Activated CD8-positive, alpha-beta memory T cell treated with anti-CD3 and anti-CD28 coated beads, Interleukin-2, amount 50 U/mL, for 1 hour (primary cell): ENCODE measurements around the gene C2CD2.

ENCODE experiments used
- DNase-seq: peaks from one replicate; pipeline ENCODE4 v3.0.0-alpha.2; 2020; ENCODE audit errors: extremely low read depth

Gene C2CD2

GRCh38 chr21:41868062-41868710, 85.6 kb downstream of the C2CD2 start:
- no peak for DNase-seq

- DNase-seq, result no peak
These were observed 86.5 kb downstream of the C2CD2 start for GRCh38 chr21:41867313-41867712.

GRCh38 chr21:41866274-41866809, 87.5 kb downstream of the C2CD2 start:
- no peak for DNase-seq

GRCh38 chr21:41865002-41865777, 88.6 kb downstream of the C2CD2 start:
- no peak for DNase-seq

GRCh38 chr21:41864311-41865001, 89.4 kb downstream of the C2CD2 start:
- DNase-seq, result no peak

GRCh38 chr21:41863439-41863740, 90.4 kb downstream of the C2CD2 start:
- no peak for DNase-seq

GRCh38 chr21:41861987-41862386, 91.8 kb downstream of the C2CD2 start:
- no peak for DNase-seq

- DNase-seq, result no peak
These were observed 92.6 kb downstream of the C2CD2 start for GRCh38 chr21:41861255-41861654.

- DNase-seq, result no peak
These were observed 94.4 kb downstream of the C2CD2 start for GRCh38 chr21:41859297-41859980.

GRCh38 chr21:41858466-41859296, 95.1 kb downstream of the C2CD2 start:
- DNase-seq, result no peak

GRCh38 chr21:41857771-41858300, 96.0 kb downstream of the C2CD2 start:
- no peak for DNase-seq

GRCh38 chr21:41856572-41856971, 97.2 kb downstream of the C2CD2 start:
- no peak for DNase-seq

GRCh38 chr21:41854426-41854995, 99.3 kb downstream of the C2CD2 start:
- no peak for DNase-seq

GRCh38 chr21:41852929-41853320, 100.9 kb downstream of the C2CD2 start:
- DNase-seq, result no peak

GRCh38 chr21:41852151-41852928, 101.5 kb downstream of the C2CD2 start:
- DNase-seq, result no peak

GRCh38 chr21:41851090-41851790, 102.6 kb downstream of the C2CD2 start:
- no peak for DNase-seq

- no peak for DNase-seq
These were observed 103.7 kb downstream of the C2CD2 start for GRCh38 chr21:41850085-41850484.

GRCh38 chr21:41848958-41849580, 104.7 kb downstream of the C2CD2 start:
- DNase-seq, result no peak

GRCh38 chr21:41848533-41848932, 105.3 kb downstream of the C2CD2 start:
- DNase-seq, result no peak
